ENCODE measurements around the gene SETBP1.

Gene SETBP1

DNA sequence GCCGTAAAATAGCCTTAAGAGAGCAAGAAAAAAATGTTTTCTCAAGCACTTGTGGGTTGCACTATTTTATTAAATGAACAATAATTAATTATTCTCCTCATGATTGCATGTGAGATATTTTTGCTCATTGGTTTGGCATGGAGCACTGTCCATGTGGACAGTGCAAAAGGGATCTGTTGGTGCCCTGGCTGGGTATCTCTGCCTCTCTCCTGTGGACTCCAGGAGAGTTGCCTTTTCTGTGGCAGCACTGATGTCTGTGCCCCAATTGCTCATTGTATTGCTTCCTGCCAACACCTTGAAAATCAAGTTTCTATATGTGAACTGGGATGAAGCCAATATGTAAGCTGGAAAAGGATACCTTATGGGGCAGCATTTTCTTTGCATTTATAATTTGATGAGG, 131.7 kb downstream of the SETBP1 start:
- no peak for DNase-seq (ENCODE audit: low read depth in 4 of 4, low spot score in 1 of 4)

DNA sequence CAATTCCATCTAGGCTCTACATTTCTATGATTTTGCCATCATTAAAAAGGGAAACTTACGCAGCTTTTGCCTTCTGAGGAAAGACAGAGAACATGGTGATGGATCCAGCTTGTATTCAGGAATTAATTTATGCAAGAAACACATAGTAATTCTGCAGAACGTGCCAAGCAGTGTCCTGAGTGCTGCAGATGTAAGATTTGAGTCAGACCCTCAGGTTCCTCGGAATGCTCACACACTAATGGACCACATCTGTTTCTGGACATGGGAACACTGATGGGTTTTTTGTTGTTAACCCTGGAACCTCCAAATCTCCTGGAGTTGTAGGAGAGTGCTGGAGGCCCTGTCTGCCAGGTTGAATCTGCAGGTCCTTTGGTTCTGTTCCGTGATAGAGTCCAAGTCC, 132.9 kb downstream of the SETBP1 start:
- no peak for DNase-seq (ENCODE audit: low read depth in 4 of 4, low spot score in 1 of 4)

DNA sequence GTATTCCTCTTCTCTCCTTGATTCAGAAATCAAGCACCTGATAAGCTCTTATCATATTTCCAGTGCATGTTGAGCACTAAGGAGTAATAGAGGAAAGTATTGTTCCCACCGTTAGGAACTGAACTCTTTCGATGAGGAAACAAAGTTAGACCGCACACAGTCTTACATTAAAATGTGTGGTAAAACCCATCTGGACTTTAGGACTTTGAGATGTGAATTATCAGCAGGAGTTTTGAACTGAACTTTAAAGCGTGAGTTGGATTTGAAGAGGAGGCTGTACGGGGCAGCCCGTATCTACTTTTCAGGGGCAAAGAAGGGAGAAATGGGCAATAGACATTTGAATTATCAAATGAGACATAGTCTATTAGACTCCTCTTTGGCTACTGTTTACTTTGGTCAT, 134.4 kb downstream of the SETBP1 start:
- DNase-seq (ENCODE audit: low read depth in 4 of 4, low spot score in 1 of 4), result no peak

DNA sequence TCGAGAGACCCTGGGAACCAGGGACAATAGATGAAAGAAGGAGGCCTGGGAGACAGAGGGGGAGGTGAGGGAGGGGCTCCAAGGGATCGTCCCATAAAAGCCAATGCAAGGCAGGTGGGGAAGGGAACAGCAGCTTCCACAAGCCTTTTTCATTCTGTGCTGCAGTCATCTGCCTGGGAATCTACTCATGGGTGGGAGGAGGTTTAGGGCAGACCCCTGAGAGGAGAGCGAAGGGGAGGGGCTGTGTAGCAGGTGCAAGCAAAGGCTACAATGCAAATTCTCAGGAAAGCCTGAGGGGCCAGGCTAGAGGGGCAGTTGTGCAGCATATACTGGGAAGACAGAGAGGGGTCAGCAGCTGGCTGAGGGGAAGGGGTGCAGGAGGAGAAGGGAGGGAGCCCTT, 135.4 kb downstream of the SETBP1 start:
- no peak for DNase-seq (ENCODE audit: low read depth in 4 of 4, low spot score in 1 of 4)

DNA sequence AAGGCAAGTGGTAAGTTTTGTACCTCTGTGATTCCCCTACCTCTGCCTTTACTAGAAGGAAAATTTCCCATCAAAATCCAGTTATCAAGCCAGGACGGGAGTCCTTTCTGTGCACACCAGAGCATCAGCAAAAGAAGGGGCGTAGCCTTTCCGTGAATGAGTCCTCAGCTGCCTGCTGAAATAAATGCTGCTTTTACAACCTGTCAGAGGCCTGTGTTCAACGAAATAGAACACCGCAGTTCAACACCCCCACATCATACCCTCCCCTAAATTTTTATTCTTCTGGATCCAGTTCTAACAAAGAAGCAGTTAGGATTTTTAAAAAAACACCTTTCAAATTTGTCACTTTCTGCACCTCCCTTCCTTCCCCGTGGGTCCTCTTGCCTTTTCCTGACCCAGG, 135.8 kb downstream of the SETBP1 start:
- DNase-seq (ENCODE audit: low read depth in 4 of 4, low spot score in 1 of 4), result no peak

DNA sequence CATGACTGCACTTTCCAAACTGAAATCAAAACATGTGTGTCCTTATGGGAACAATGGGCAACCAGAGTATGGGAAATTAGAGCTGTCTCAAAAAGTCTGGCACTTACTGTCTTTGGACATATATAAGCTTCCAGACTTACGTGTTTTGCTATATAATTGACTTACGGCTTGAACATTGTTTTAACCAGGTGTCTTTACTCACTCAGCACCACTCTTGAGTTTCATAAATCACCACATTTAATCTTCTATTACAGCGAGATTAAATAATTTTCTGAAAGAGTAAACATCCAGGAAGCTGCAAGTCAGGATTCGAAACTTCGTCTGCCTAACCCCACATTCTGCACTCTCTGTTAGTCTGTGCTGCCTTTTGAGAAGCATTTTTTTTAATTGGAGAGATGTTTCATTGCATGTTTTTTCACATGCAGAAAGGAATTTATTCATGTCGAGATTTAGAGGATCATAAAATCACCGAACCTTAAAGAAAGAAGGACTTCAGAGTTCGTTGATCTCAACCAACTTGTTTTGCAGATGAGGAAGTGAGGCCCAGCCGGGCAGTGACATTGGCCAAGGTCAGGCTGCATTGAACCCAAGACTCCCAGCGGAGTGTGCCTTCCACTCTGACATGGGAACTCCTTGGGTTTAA, 137.3 kb downstream of the SETBP1 start:
- no peak for DNase-seq (ENCODE audit: low read depth in 4 of 4, low spot score in 1 of 4)

DNA sequence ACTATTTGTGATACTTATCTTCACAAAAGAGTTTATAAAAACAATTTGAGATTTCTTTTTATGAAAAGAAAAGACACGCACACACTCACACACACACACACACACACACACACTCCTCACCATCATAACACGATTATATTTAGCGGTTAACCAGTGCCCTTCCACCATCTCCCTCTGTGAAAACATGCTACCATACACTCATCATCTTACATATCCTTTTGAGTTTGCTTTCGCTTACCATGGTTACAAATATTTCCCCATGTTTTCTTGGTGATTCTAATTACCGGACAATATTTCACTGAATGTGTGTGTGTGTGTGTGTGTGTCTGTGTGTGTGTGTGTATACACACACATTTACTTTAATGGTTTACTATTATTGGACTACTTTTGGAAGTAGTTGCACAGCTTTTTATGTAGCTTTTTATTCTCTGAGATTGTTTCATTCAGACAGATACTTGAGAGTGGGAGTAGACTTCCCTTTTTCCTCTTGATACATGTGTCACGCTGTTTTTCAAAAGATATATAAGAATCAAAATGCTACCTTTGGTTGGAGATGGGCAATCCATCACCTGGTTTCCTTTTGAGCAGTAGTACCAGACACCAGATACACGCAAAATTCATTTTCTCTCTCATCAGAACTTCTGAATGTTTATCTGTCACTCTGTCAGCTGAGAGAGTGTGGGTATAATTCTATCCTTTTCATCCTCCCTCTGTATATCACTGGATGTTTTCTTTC, 138.1 kb downstream of the SETBP1 start:
- DNase-seq (ENCODE audit: low read depth in 4 of 4, low spot score in 1 of 4), result no peak

DNA sequence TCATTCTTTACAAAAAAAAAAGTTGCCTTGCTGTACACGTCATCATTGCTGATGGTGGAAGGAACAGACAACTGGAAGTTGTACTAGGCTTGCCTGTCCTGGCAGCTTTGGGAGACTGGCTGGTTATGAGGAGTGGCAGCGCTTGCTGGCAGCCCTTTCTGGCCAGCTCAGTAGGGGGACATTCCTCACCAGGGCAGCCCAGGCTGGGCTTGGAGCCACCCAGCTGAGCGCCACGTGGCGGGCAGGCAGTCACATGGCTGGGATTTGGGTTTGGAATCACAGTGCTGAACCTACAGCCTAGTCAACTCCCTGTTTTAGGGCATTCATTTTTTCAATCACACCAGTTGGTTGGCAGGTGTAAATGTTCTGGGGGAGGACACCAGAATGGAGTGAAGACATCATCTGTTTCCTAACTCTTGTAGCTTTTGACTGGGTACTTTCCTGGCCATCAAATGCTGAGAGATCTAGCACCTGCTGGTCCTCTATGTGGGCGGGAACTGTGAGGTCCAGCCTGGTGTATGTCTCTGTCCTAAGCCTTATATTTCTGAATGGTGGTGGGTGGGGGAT, 139.3 kb downstream of the SETBP1 start:
- no peak for DNase-seq (ENCODE audit: low read depth in 4 of 4, low spot score in 1 of 4)

DNA sequence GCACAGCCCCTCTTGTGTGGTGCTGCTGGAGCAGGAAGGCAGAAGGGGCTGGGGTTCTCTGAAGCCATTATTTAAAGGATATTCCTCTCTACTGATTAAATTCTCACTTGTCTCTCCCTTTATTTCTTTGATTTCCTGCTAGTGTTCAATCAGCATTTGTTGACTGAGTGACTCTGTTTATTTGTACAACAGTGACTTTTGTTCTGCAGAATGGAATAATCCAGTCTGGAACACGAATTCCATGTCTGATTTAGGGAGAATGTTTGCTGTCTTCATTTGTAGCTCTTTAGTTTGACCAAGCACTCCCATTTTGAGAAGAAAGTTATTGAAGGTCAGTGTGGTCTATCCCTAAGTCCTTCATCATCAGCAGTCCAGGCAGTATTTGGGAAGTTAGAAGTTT, 141.2 kb downstream of the SETBP1 start:
- no peak for DNase-seq (ENCODE audit: low read depth in 4 of 4, low spot score in 1 of 4)

DNA sequence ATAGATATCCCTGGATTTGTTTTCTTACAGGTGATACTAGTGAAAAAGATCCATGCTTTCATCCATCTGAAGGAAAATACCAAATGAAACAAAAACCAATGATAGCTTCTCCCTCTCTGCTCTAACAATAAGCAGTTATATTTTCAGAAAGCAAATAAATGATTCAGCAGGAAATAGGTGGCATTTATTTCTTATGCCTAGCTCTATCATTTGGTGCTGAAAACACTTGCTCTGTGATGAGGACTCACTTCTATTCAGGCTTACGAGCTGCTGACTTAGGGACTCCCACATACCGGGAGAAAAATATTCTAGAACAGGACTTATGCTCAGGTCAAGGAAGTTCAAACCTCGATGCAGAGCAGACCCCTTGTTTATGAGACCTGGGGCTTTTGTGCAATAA, 142.6 kb downstream of the SETBP1 start:
- no peak for DNase-seq (ENCODE audit: low read depth in 4 of 4, low spot score in 1 of 4)

DNA sequence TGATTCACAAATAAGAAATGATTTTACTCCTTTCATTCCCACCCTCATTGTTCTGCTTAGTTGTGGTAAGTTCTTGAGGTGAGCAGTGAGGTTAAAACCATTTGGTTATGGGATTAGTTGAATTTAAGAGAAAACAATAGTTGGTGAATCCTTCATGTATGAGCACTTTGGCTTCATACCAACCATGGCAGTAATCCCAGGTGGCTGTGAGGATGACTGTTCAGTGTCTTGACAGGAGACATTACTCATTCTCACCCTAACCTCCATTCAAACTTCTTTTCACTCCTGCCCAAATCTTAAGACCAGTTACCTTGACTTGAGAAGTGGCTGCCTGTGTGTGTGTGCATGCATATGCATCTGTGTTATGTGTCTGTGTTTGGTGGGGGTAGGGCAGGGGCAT, 143.1 kb downstream of the SETBP1 start:
- no peak for DNase-seq (ENCODE audit: low read depth in 4 of 4, low spot score in 1 of 4)

DNA sequence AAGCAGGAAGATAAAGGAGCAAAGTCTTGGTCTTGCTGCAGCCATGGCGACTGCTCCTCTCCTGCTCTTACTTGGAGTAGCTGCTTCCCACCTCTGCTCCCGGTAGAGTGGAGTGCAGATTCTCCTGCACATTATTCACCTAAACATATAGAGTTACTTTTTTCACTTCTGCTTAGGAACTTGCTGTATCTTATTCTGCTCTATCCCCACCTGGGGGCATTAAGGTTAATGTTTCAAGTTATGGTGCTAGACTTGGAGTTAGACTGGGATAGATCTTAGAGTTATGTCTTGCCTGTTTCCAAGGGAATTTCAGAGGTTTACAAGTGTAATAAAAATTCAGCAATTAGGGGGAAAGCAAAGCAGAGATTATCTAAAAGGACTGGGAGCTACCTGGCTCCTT, 144.2 kb downstream of the SETBP1 start:
- DNase-seq (ENCODE audit: low read depth in 4 of 4, low spot score in 1 of 4), result no peak

DNA sequence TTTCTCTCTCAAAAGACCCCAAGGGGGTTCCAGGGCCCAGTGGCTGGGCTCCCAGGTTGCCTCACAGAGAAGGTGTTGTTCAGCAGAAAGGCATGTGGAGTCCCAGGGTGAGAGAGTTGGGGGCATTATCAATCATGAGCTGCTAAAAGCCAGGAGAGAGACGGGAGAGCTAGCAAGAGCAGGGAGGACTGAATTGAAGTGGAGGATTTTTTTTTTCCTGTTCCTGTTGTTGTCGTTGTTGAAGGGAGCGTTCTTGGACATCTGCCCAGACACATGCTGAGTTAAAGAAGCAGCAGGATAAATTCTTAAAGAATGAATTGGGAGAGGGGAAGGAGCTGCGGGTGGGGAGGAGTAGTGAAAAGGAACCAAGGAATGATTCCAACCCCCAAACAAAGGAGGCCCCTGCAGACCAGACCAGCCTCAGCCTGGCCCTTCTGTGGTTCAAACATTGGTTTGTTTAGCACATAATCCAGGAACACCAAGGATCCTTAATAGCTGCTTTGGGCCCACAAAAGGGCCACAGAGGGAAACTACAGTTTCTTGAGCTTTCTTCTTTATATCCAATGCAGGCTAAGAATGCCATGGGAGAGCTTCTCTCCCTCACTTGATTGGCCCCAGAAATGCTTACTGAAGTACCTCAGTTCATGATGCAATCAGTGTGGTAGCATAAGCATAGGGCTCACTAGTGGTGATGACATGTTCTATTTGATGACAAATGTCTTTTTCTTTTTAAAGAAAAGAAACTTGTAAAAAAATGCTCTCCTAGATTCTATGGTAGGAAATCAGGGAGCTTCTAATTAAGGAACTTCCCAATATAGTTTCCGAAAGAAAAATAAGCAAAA, 146.0 kb downstream of the SETBP1 start:
- DNase-seq (ENCODE audit: low read depth in 4 of 4, low spot score in 1 of 4), result no peak

DNA sequence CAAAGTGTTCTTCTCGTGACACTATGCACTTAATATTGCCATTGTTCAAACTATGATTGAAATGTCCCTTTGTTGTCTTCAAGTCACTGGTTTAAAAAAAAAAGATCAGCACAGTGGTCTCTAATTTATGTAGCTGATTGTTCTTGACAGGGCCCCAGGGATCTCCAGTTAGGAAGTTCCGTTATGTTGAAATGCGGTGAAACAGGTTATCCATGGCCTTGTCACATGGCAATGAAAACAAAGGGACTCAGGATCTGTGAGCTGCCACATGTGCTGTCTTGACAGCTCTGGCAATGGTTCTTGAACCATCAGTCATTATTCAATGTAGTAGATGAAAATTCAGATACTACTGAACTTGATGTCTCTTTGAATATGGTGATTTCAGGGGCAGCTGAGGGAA, 147.4 kb downstream of the SETBP1 start:
- DNase-seq (ENCODE audit: low read depth in 4 of 4, low spot score in 1 of 4), result no peak

DNA sequence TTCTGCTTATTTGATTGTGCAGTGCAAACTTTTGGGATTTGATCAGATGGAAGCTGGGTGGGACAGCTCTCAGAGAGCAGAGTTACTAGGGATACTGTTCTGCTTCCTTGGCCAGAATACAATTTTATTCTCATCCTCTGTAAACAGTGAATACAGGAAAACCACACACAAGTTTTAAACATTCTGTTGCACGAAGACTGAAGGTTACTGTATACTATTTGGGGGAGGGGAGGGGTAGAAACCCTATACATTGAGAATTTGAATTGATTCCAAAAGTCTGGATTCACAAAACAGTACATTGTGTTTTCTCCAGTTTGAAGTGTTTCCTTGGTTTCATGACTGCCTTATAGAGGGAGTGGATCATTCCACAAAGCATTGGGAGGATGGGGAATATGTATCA, 149.9 kb downstream of the SETBP1 start:
- no peak for DNase-seq (ENCODE audit: low read depth in 4 of 4, low spot score in 1 of 4)

DNA sequence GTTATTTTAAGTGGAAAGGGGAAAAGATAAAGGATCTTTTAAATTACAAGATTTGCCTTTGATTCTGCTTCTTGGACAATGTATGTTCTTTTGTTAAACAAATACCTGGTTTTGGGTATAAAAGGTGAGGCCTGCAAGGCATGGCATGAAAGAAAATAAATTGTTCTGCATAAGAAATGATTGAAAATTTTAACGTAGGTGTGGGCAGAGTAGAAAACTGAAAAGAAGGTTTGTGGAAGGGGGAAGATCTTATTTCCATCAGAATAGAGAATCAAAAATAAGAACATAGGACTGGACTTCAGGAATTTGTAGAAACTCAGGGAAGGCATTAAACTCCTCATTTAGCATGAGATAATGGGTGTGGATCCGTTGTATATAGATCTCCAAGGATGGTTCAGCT, 153.1 kb downstream of the SETBP1 start:
- DNase-seq (ENCODE audit: low read depth in 4 of 4, low spot score in 1 of 4), result no peak

DNA sequence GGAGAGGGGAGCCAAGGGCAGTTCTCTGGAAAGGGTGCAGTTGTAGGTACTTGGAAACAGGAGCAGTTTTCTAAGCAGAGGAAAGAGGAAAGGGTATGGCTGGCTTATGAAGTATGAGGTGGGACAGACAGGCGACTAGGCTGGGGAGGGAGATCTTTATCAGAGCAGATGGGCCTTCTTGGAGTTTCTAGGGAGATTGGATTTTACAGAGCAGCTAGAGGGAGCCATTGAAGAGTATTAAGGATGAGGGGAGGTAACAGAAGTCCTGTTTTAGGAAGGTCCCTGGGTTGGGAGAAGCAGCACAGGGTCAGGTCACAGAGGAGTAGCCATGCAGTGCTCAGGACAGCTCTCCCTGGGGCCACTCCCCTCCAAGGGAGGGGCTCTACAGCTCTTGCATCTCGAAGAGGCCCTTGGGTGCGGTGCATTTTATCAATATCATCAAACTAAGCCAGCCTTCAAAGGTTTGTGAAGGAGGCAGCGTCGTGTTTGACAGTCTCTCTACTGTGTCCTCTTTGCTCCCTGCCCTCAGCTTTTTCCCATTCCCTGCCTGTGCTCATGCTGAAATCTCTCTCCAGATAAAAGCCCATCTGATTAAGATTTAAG, 154.3 kb downstream of the SETBP1 start:
- no peak for DNase-seq (ENCODE audit: low read depth in 4 of 4, low spot score in 1 of 4)

DNA sequence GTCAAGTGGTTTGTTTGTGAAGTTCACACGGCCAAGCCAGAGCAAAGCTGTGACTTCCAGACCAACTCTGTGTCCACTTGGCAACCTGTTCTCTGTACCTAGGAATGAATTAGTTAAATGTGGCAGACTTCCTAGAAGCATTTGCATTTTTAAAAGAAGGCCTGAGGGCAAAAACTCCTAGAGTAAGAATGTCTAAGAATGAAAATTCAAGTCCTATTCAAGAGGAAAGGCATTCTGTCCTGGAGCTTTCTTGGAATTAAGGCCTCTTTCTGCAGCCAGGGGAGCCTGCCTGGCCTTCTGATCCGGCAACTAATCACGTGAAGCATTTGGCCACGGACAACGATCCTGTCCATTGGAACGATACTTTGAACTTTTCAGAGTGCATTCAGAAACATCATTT, 155.0 kb downstream of the SETBP1 start:
- no peak for DNase-seq (ENCODE audit: low read depth in 4 of 4, low spot score in 1 of 4)

DNA sequence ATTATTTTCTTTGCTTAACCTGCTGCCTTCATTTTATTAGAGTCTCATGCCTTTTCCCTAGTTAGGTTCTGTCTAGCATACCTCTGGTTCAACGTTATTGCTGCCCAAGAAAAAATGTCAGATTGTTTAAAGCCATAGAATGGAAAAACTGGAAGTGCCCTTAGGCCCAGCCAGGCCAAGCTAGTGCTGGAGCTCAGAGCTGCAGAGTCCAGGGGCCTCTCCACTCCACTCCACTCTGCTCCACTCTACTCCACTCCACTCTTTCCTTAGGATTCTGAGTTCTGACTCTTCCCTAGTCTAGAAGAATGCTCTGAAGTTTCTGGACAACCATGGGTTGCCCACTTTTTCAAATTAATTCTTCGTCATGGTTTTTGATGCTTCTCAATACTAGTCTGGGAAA, 155.6 kb downstream of the SETBP1 start:
- DNase-seq (ENCODE audit: low read depth in 4 of 4, low spot score in 1 of 4), result no peak

DNA sequence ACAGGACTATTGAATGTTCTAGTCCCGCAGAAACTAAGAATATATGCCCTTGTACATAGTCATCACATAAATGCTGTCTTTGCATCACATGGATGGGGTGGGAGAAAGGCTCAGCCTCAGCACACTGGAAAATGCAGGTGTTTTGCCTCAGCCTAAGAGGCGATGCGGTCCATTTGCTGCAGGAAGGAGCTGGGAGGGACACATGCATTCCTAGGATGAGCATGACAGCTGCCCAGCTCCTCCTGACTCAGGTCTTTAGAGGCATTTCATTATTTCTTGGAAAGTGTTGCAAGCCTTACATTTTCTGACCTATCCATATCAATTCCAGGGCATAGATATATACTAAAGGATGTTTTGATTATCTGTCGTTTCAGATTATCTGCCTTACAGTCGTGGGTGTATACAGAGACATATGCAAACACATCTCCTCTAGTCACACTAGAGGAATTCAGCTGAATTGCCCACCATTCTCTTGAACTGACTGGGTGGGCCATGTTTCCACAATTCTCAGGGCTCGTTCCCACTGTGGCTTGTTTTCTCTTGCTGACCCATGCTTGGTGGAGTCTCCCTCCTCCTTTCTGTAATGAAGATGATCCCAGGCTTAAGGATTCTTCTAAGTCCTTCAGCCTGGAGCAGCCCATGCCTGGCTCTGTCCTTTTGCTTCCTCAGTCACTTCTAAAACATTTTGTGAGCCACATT, 156.9 kb downstream of the SETBP1 start:
- no peak for DNase-seq (ENCODE audit: low read depth in 4 of 4, low spot score in 1 of 4)
